ES-I3 (cell line): Measurements from ENCODE around the gene PCNX2.

Experiments used
- H3K36me3 ChIP-seq: 2 replicates; pipeline ENCODE4 v1.6.1; 2013; ENCODE audit warnings: mild to moderate bottlenecking, low read length, control low read depth, moderate library complexity; ENCODE audit not compliant: insufficient read depth
- H3K4me1 ChIP-seq: 2 replicates; pipeline ENCODE4 v1.6.1; 2013; ENCODE audit warnings: mild to moderate bottlenecking, control low read depth, low read length; ENCODE audit not compliant: insufficient read depth
- H3K9ac ChIP-seq: 2 replicates; pipeline ENCODE4 v1.6.1; 2013; ENCODE audit warnings: low read depth, mild to moderate bottlenecking, low read length, moderate library complexity
- H3K9me3 ChIP-seq: 2 replicates; pipeline ENCODE4 v1.6.1; 2013; ENCODE audit warnings: mild to moderate bottlenecking, low read length, moderate library complexity; ENCODE audit not compliant: control insufficient read depth, insufficient read depth

Gene PCNX2

DNA sequence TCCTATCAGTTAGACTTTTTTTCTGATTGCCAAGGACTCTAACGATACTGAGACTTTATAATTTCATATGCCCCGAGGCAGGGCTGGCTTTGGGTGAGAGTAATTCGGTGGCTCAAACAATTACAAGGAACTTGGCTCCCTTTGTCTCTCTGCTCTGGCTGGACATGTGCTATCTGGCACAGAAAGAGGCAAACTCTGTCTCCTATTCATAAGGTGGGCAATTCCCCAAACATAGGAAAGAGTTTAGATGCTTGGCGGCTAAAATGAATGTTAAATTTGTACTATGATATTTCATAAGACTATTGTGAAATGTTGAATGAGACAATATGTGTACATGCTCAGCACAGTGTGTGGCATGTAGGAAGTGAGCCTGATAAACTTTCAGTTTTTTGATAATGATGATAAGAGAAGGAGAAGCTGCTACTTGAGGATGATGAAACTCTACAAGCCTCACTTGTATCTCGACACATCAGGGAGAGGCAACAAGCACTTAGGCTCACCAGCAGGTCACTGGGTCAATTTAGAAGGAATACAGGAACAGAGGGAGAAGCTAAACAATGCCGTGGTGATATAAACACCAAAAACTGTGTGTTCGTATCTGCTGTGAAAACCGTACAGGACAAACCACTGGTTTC is 357.7 kb downstream of the PCNX2 start:
- no peaks in the 10 kb centered on the region for H3K4me1 ChIP-seq
- no peaks in the 10 kb centered on the region for H3K36me3 ChIP-seq
- no peak overlapping the region for H3K9ac ChIP-seq
- H3K9me3 ChIP-seq, result no peaks in the 10 kb centered on the region

DNA sequence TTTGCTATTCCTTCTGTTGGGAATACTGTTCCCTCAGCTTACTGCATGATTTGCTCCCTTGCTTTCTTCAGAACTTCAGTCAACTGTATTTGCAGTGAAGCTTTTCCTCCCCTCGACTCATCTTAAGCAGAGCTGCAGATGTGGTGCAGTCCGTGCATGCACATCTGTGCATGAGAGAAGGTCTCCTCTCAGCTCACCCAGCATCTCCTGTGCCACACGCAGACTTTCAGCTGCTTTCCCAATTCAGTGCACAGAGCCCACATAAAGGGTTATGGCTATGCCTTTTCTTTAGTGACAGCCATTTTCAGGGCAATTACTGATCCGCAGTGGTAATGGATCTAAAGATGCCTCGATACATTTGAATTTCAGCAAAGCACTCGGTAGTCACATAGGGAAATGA is 358.6 kb downstream of the PCNX2 start:
- H3K4me1 ChIP-seq, result no peaks in the 10 kb centered on the region
- H3K36me3 ChIP-seq, result no peaks in the 10 kb centered on the region
- H3K9me3 ChIP-seq, result no peaks in the 10 kb centered on the region
- no peak overlapping the region for H3K9ac ChIP-seq
